ENCODE measurements around the gene MAPRE2.

GRCh38 chr18:35190948-35191697 is 149.9 kb downstream of the MAPRE2 start:
- TF ChIP-seq EP300 (IDR thresholded peaks at IDR 0.05; ENCODE audit: low read depth in 2 of 2, low read length in 2 of 2) (no peak), EP300 (CRISPR knock-in tag; IDR thresholded peaks at IDR 0.05; ENCODE audit: borderline replicate concordance) (no peak), KDM5A (IDR thresholded peaks at IDR 0.05; ENCODE audit: borderline replicate concordance, low read length) (no peak), HDAC6 (IDR thresholded peaks at IDR 0.05; ENCODE audit: low read depth, low read length) (no peak), REST (IDR thresholded peaks at IDR 0.05; ENCODE audit: borderline replicate concordance in 1 of 2, low read depth in 1 of 2, low read length in 2 of 2) (no peak), HMGXB4 (CRISPR knock-in tag; IDR thresholded peaks at IDR 0.05; ENCODE audit: borderline replicate concordance in 1 of 2, low read depth in 1 of 2) (no peak), RFX1 (IDR thresholded peaks at IDR 0.05) (no peak), CTCF (CRISPR knock-in tag; IDR thresholded peaks at IDR 0.05) (no peak), KLF9 (CRISPR knock-in tag; IDR thresholded peaks at IDR 0.05; ENCODE audit: low read depth) (no peak), POLR2A (IDR thresholded peaks at IDR 0.05; ENCODE audit: insufficient read depth in 1 of 2, low read depth in 2 of 2, low read length in 2 of 2) (no peak), KLF11 (CRISPR knock-in tag; IDR thresholded peaks at IDR 0.05) (no peak), ZNF234 (CRISPR knock-in tag; conservative IDR thresholded peaks at IDR 0.05) (no peak)

Measured in HepG2 (cell line).